ENCODE measurements around the gene ATP6V0C.
A peak's percentile ranks its signal among the peaks of the same experiment; 100 is the strongest.
"Not testable (repeated sequence)": the region's sequence is repeated elsewhere in the genome, so short reads cannot be mapped to it uniquely, and the experiment has no call there.

The ATP6V0C gene

DNA sequence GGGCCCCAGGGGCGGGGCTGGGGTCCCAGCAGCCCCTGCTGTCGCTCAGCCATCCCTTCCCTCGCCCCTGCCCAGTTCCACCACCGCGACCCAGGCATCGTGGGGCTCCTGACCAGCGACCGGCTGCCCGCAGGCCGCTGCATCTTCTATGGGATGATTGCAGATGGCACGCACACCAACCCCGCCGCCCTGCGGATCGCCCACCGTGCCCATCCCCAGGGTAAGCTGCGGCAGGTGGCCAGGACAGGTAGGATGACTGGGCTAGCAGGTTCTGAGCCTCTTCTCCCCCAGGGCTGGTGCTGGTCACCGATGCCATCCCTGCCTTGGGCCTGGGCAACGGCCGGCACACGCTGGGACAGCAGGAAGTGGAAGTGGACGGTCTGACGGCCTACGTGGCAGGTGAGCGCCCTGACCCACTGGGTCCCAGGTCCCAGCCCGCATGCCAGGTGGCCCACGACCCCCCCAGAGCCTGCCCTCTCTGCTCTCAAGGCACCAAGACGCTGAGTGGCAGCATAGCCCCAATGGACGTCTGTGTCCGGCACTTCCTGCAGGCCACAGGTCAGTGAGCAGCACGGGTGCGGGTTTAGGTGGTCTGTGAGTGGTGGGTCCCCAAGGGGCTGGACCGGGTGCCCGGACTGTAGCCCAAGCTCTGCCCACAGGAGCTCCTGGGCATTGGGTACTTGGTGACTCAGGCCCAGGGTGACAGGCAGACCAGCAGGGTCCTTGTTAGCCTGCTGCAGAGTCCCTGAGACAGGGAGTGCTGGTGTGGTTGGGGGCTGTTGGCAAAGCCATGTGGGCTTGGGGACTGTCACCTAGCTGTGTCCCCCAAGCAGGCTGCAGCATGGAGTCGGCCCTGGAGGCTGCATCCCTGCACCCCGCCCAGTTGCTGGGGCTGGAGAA, 14.7 kb downstream of the ATP6V0C start:
- DNase-seq (ENCODE audit: low read depth in 3 of 3): no peak

DNA sequence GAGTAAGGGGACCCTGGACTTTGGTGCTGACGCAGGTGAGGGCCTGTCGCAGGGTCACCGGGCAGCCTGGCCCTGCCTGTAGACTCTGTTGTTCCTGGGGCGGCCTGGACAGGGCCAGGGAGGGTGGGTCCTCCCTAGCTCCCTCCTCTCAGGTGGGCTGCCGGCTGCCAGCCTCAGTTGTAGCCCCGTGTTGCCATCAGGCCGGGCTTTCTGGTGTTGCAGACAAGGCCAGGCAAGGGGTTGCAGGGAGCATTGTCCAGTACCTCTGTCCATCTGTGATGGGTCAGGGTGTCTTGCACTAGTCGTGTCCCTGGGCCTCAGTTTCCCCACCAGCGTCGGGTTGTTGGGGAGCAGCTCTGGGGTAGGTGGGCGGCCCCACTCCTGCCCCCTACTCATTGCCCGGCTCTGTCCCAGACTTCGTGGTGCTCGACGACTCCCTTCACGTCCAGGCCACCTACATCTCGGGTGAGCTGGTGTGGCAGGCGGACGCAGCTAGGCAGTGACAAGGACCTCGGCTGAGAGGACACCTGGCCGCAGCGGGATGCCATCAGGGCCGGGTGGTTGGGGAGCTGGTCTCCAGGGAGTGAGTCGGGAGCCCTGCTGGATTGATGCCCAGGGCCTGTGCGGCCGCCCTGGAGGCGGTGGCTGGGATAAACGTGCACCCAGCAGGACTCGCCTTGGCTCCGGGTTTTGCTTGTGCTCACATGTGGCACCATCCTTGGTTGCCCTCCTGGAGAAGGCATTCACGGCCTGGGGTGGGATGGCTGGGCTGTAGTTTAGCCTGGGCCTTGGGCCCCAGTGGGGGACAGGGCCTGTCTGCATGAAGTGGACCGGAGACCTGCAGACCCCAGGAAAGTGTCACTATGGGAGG, 15.5 kb downstream of the ATP6V0C start:
- DNase-seq (ENCODE audit: low read depth in 3 of 3): no peak

DNA sequence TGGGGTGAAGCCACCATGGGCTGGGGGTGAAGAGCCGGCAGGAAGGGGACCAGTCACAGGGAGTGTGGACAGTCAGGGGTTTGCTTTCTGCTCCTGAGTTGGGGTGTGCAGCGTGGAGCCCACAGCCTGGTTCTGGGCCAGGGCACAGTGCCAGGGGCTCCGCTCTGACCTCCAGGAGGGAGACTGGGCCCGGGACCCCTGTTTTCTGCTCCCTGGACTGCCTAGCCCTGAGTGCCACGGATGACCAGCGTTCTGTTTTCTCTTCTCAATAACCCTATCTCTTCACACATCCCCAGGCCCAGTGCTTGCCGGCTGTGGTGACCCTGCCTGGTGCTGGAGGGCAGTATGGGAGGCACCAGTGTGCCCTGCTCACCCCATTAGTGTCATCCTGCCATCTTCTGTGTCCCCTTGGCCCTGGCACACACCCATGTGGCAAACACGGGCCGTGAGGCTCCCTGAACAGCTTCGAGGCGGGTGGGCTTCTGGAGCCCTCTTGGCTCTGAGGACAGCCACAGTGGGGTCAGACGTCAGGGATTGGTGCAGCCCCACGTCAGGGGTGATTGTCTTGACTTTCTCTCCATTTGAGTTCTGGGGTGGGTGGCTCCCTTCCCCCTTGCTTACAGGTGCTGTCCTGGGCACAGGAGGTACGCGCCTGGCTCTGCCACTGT, 16.3 kb downstream of the ATP6V0C start:
- DNase-seq (ENCODE audit: low read depth in 3 of 3): no peak

DNA sequence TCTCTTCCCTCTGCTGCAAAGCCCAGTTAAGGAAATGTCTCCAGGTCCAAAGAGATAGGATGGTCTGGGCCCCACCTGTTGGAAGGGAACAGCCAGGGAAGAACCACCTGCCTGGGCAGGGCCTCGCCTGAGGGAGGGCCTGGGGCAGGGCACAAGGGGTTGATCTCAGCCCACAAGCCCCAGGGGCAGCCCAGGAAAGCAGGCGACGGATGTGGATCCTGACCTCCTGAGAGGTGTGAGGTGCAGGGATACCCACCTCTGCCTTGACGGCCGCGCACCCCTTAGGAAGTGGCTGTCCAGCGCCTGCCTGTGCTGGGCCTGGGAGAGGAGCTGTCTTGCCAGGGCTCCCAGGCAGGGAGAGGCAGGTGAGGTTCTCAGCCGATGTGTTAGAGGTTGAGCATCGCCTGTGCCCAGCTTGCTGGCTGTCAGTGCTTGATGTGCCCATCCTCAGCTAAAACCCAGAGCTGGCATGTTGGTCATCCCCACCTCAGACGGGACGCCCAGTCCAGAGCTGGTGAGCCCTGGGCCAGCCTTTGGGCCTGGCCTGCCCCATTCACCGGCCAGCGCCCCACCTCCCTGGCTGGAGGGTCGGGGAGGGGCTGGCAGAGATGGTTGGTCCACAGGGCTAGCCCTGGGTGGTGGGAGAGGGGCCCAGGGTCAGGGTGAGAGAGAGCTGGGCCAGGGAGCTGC, 17.0 kb downstream of the ATP6V0C start:
- DNase-seq (ENCODE audit: low read depth in 3 of 3): no peak

DNA sequence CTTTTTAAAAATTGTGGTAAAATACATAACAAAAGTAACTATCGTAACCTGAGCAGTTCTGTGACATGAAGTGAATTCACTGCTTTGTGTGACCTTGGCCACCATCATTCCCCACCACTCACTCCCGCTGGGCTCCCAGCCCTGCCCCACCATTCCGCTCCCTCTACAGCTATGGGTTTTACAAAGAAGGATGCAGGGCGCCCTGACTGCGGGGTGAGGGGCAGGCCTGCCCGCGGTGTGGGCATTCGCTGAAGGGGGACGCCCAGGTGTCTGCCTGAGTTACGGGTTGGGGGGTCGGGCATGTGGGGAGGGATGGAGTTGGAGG, 17.6 kb downstream of the ATP6V0C start, which contains the start of gene CEMP1:
CEMP1 (minus strand) TSS at position 38 of the 325 bp plus-strand sequence. CDS start 335 bp downstream, outside the sequence.
- DNase-seq (ENCODE audit: low read depth in 3 of 3): no peak

DNA sequence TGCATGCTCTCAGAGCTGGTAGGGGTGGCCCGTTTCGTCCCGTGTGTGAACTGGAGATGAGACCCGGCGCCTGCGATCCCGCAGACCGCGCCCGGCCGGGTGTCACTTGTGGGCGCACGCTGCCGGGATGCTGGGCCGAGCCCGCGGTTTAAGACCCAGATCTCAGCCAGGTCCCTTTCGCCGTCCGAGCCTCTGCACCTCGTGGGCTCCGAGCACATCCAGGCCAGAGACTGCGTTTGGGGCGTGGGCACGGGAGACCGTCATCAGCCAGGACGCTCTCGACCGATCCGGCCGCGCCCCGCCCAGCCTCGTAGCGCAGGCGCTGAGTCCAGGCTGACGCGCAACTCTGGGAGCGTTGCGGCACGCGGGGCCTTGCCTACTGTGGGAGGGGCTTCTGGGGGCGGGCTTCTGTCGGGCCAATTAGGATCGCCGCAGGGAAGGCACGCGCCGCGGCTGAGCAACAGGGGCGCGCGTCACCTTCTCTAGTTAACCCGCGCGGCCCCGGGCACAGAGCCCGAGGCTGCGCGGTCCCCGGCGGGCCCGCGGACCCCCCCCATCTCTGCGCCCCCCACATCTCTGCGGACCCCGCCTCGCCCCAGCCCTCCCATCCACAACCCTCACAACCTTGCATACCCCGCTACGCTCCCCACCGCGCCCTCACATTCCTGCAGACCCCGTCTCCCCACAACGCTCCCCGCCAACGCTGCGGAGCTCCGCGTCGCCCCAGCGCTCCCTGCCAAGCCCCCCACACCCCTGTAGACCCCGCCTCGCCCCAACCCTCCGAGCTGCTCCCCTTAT, 18.1 kb downstream of the ATP6V0C start:
- peak; percentile 94 to 98 (median 95) for DNase-seq (ENCODE audit: low read depth in 3 of 3)

DNA sequence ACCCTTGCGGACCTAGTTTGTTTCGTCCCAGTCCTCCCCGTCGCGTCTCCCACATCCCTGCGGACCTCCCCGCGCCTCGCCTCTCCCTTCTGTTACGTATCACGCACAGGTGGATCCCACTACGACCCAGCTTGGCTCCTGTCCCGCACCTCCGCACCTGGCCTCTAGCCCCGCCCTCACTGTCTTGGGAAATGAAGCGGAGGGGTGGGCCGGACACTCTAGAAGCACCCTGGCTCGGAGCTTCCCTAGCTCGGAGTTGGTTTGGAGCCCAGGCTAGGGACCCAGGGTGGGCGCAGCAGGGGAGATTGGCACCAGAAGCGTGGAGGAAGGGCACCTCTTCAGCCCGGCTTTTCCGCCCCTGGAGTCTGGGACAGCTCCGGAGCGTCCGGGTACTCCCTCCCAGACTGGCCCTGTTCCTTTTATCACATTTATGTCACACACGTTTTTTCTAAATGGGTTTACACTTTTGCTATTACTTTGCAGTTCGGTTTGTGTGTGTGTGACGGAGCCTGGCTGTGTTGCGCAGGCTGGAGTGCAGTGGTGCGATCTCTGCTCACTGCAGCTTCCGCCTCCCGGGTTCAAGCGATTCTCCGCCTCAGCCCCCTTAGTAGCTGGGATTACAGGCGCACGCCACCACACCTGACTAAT, 18.9 kb downstream of the ATP6V0C start:
- DNase-seq (ENCODE audit: low read depth in 3 of 3): peak in 2 of 3 experiments; percentile 36 to 55

DNA sequence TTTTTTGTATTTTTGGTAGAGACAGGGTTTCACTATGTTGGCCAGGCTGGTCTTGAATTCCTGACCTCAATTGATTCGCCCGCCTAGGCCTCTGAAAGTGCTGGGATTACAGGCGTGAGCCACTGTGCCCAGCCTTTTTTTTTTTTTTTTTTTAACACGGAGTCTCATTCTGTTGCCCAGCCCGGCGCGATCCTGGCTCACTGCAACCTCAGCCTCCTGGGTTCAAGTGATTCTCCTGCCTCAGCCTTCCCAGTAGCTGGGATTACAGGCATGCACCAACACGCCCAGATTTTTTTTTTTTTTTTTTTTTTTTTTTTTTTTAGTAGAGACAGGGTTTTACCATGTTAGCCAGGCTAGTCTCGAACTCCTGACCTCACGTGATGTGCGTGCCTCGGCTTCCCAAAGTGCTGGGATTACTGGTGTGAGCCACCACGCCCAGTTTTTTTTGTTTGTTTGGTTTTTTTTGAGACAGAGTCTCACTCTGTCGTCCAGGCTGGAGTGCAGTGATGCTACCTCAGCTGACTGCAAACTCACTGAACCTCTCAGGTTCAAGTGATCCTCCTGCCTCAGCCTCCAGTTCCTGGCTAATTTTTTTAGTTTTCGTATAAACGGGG, 19.5 kb downstream of the ATP6V0C start:
- not testable (repeated sequence) for DNase-seq (ENCODE audit: low read depth in 3 of 3)

DNA sequence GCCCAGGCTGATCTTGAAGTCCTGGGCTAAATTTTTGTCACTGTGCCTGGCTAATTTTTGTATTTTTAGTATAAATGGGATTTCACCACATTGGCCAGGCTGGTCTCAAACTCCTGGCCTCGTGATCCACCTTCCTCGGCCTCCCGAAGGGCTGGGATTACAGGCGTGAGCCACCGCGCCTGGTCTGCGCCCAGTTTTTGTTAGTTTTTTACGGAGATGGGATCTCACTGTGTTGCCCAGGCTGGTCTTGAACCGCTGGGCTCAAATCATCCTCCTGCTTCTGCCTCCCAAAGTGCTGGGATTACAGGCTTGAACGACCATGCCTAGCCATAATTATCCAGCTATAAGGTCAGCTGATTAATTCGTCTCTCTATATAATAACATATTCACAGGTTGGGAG, 20.2 kb downstream of the ATP6V0C start:
- no peak for DNase-seq (ENCODE audit: low read depth in 3 of 3)

DNA sequence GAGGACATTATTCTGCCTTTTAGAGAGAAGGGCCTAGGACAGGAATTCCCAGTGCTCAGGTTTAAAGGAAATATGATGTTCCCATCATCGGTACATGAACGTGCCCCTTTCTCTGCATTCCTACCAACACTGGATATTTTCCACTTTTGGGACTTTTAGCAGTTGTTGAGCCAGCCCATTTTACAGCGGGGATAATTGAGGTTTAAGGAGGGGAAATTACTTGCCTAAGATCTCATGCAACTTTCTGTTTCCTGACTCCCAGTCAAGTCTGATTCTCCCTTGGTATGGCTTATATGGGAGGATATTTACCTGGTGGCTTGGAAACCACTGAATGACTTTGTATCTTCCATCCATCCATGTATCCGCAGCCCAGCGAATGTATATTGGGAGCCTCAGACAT, 20.6 kb downstream of the ATP6V0C start:
- not testable (repeated sequence) for DNase-seq (ENCODE audit: low read depth in 3 of 3)

DNA sequence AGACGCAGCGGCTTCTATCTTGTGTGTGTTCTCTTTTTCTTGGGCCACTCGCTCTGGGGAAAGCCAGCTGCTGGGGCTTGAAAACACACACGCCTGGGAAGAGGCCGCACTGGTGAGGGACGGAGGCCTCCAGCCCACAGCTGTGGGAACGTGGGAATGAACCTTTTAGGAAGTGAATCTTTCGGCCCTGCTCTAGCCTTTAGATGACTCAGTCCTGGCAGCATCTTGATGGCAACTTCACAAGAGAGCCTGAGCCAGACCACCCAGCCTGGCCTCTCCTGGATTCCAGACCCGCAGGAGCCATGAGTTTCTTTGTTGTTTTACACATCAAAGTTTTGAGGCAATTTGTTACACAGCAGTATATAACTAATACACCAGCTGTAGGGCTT, 21.9 kb downstream of the ATP6V0C start:
- no peak for DNase-seq (ENCODE audit: low read depth in 3 of 3)

DNA sequence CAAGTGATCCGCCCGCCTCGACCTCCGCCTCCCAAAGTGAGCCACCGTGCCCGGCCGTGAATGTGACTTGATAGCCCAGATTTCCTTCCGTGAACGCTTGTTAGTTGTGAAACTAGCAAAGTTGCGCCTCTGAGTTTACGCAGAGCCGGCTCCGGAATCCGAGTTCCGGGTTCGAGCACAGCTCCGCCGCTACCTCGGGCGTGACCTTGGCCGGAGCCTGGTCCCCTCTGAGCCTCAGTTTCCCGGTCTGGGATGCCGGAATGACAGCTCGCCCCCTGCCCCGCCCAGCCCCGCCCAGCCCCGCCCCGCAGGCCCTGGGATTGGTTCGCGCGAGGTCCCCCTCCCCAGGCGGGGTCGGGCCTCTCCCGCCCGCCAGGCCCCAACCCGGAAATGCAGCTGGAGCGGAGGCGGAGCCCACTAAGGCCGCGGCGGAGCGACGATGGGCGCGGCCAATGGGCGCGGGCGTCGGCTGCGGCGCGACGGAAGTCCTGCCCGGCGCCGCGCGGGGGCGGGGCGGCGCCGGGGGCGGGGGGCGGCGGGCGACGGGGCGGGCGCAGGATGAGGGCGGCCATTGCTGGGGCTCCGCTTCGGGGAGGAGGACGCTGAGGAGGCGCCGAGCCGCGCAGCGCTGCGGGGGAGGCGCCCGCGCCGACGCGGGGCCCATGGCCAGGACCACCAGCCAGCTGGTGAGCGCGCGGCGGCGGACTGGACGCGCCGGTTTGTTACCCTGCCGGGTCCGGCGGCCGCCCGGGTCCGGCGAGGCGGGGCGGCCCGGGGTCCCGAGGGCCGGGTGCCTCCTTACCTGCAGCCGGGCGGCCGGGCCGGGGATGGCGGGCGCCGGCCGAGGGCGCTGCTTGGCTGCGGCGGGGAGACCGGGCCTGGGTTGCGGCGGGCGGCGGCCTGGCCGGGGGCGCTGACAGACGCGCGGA, 24.0 kb downstream of the ATP6V0C start, which contains the start of gene PDPK1:
PDPK1 (plus strand) TSS at position 571 of the 929 bp plus-strand sequence; CDS start at position 663, 92 bp downstream.
- DNase-seq (ENCODE audit: low read depth in 3 of 3): peak; percentile 84 to 92 (median 86)

DNA sequence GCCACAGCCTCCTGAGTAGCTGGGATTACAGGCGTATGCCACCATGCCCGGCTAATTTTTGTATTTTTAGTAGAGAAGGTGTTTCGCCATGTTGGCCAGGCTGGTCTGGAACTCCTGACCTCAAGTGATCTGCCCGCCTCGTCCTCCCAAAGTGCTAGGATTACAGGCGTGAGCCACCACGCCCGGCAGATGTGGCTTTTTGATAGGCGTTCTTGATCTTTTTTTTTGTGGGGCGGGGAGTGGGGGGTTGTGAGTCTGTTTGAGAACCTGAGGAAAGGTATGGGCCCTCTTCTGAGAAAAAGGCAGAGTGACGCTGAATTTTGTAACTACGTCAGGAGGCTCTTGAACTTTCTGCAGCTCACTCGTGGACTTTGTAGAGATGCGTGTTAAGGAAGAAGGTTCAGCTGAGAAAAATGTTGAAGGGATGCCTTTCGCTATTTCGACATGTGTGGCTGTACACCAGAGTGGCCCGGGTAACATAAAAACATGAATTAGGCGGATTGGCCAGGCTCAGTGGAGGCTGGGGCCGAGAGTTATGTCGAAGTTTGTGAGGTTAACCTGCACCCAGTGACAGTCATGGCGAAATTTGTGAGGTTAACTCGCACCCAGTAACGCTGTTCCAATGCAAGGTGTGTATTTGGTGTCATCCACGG, 25.6 kb downstream of the ATP6V0C start:
- DNase-seq (ENCODE audit: low read depth in 3 of 3): not testable (repeated sequence)

DNA sequence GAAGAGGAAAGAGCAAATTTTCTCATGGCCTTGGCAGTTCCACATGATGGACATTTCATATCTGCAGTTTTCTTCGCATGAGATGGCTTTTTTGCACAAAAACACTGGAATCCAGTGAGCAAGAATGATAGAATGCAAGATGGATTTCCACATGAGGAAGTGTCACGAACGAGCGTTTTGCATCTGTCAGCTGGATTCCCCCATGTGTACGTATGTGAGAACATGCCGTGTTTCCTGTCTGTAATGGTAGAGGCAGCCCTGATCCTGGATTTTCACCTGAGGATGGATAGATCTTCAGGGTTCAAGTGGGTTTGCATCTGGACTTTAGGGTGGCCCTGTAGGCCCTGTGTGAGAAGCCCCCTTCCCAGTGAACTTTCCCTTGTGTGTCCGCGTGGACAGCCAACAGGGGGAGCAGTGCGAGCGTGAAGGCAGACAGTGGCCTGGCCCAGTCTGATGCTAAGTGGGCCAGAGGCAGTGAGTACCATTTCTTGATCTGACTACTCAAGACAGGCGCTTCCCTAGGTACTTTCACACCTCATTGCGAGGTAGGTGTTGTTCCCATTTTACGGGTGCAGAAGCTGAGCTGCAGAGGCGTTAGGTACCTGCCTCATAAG, 26.2 kb downstream of the ATP6V0C start:
- not testable (repeated sequence) for DNase-seq (ENCODE audit: low read depth in 3 of 3)

DNA sequence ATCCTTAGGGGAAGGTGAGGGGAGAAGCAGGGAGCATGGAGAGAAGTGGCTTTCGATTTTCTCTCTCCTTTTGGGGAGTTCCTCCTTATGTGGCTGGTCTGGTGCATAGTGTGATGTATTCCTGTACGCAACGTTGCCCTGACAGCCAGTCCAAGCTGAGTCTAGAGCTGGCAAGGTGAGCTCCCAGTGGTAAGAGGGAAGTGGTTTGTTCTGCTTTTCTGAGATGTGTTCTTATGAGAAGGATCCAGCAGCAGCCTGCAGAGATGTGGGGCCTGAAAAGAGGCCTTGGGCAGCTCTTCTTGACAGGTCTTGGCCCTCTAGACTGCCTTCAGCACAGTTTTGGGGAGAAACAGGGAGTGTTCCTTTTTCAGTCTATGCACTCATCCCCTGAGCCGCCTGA, 27.2 kb downstream of the ATP6V0C start:
- DNase-seq (ENCODE audit: low read depth in 3 of 3): not testable (repeated sequence)

DNA sequence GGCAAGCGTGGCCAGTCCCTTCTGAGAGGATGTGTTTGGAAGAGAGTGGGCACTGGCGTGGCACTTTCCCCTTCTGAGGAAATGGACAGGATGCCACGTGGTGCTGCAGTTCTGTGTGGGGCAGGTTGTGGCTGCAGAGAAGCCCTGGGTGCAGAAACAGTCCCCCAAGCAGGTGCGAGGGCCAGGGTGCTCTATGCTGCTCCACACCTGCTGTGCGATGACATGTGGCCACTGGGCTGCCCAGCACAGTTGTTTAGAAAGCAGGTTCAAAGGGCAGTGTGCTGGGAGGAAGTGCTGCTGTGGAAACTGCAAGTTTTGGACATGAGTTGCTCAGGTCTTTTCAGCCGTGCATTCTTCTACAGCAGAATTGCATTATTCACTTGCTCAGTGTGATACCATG, 27.7 kb downstream of the ATP6V0C start:
- DNase-seq (ENCODE audit: low read depth in 3 of 3): not testable (repeated sequence)

DNA sequence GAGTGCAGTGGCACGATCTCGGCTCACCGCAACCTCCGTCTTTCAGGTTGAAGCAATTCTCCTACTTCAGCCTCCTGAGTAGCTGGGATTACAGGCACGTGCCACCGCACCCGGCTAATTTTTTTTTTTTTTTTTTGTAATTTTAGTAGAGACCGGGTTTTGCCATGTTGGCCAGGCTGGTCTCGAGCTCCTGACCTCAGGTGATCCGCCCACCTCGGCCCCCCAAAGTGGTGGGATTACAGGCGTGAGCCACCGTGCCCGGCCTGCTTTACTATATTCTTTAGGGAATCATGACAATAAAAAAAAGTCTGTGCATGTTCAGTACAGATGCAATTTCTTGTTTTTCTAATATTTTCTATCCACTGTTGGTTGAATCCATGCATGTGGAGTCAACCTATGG, 30.0 kb downstream of the ATP6V0C start:
- not testable (repeated sequence) for DNase-seq (ENCODE audit: low read depth in 3 of 3)

Measured in stimulated activated CD4-positive, alpha-beta T cell treated with anti-CD3 and anti-CD28 coated beads, TNF-alpha, amount 100 ng/mL, for 24 hours (primary cell).